Ectodermal cell (in vitro differentiated cells): ENCODE results near the gene RBCK1.
"Not testable (repeated sequence)": the region's sequence is repeated elsewhere in the genome, so short reads cannot be mapped to it uniquely, and the experiment has no call there.

Experiments used
- H3K27ac ChIP-seq: 2 replicates; pipeline ENCODE4 v1.7.0; 2013; ENCODE audit warnings: mild to moderate bottlenecking, low read depth, low read length; ENCODE audit not compliant: insufficient read depth, poor library complexity, severe bottlenecking
- H3K27me3 ChIP-seq: 2 replicates; pipeline ENCODE4 v1.7.0; 2013; ENCODE audit warnings: mild to moderate bottlenecking, low read length; ENCODE audit not compliant: insufficient read depth, control insufficient read depth, poor library complexity, severe bottlenecking
- H3K36me3 ChIP-seq: one replicate; pipeline ENCODE4 v1.7.0; 2013; ENCODE audit warnings: low read length; ENCODE audit not compliant: control insufficient read depth, insufficient read depth
- H3K4me1 ChIP-seq: one replicate; pipeline ENCODE4 v1.7.0; 2013; ENCODE audit warnings: low read length; ENCODE audit not compliant: control insufficient read depth, insufficient read depth
- H3K4me3 ChIP-seq: 2 replicates; pipeline ENCODE4 v1.7.0; 2013; ENCODE audit warnings: low read depth, low read length, control low read depth; ENCODE audit not compliant: insufficient read depth
- H3K9me3 ChIP-seq: 2 replicates; pipeline ENCODE4 v1.7.0; 2013; ENCODE audit warnings: mild to moderate bottlenecking, low read length, moderate library complexity; ENCODE audit not compliant: control insufficient read depth
- WGBS, 2 experiments: methylation state at CpG; one replicate each; pipeline ENCODE4 v1.1.7; 2013; ENCODE audit warnings: missing lambda C conversion rate in 2 of 2; 5-methylcytosine and 5-hydroxymethylcytosine counted together

The RBCK1 gene

DNA sequence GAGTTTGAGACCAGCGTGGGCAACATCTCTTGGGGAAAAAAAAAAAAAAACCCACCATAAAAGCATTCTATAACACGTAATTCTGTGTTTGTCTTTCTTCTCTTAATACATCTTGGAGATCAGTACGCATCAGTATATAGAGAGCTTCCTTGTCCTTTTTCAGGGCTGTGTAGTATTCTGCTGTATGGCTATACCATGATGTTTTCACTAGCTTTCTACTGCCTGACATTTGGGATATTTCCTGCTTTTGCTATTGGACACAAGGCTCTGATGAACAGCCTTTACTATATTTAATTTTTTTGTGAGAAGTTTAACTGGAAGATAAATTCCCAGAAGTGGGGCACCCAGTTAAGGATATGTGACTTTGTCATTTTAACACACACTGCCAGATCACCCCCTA is 20.6 kb upstream of the RBCK1 start:
- Histone ChIP-seq H3K27ac (no peak overlapping the region), H3K27me3 (peaks cover 10% of the 10 kb centered on the region), H3K36me3 (no peaks in the 10 kb centered on the region), H3K9me3 (no peaks in the 10 kb centered on the region), H3K4me3 (no peak overlapping the region), H3K4me1 (no peaks in the 10 kb centered on the region)
- WGBS, 2 experiments = 82 to 89% methylated on average over 3 of the region's 3 CpGs

DNA sequence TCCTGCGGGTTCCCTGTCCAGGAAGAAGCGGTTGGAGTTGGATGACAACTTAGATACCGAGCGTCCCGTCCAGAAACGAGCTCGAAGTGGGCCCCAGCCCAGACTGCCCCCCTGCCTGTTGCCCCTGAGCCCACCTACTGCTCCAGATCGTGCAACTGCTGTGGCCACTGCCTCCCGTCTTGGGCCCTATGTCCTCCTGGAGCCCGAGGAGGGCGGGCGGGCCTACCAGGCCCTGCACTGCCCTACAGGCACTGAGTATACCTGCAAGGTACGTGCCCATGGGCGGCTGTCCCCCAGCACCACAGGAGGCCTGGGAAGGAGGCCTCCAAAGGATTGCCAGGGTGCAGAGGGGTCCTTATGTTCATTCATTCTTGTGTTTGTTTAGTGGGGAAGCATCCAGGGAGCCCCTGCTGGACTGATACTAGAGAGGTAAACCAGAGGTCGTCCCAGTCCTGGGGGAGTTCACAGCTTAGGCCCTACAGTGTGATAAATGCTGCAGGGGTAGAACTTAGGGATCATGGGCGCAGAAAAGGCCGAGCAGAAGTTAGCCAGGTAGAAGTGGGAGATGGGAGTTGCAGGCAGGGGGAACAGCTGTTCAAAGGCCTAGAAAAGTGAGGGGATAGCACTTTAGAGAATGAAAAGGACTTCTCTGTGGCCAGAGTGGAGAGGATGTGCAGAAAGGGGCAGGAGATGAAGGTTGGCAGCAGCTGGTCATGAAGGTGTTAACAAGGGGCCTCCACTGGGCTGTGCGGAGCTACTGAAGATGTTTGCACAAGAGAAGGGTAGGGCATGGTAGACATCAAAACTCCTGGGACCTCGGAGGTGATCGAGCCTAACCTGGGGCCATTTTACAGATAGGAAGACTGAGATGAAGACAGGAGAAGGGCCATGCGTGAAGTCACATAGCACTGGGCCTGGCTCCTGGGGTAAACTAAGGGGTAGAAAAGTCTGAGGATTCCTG is 19.8 kb upstream of the RBCK1 start:
- Histone ChIP-seq H3K27ac (no peak overlapping the region), H3K4me3 (no peak overlapping the region), H3K9me3 (no peaks in the 10 kb centered on the region), H3K36me3 (no peaks in the 10 kb centered on the region), H3K27me3 (peaks cover 2% of the 10 kb centered on the region), H3K4me1 (no peaks in the 10 kb centered on the region)
- 93% methylated on average over 21 of the region's 21 CpGs for WGBS, 2 experiments

- Histone ChIP-seq H3K9me3 (no peaks in the 10 kb centered on the region), H3K27me3 (no peaks in the 10 kb centered on the region), H3K4me1 (no peaks in the 10 kb centered on the region), H3K4me3 (no peak overlapping the region), H3K36me3 (no peaks in the 10 kb centered on the region), H3K27ac (no peak overlapping the region)
- 94% methylated on average over 6 of the region's 6 CpGs for WGBS, 2 experiments
Measured at GRCh38 chr20:389220-389619, 18.9 kb upstream of the RBCK1 start.

- WGBS, 2 experiments = 95% methylated on average over 29 of the region's 29 CpGs
- Histone ChIP-seq H3K36me3 (no peaks in the 10 kb centered on the region), H3K27me3 (no peaks in the 10 kb centered on the region), H3K4me1 (no peaks in the 10 kb centered on the region), H3K27ac (no peak overlapping the region), H3K9me3 (no peaks in the 10 kb centered on the region), H3K4me3 (no peak overlapping the region)
Measured at GRCh38 chr20:391041-391711, 16.9 kb upstream of the RBCK1 start.

DNA sequence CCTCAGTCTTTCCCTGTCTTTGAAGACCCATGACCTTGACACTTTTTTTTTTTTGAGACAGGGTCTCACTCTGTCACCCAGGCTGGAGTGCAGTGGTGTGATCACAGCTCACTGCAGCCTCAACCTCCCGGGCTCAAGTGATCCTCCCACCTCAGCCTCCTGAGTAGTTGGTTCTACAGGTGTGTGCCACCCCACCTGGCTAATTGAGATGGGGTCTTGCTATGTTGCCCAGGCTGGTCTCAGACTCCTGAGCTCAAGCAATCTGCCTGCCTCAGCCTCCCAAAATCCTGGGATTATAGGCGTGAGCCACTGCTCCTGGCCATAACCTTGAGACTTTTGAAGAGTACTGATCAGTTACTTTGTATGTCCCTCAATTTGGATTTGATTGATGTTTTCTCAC is 14.8 kb upstream of the RBCK1 start:
- H3K4me3 ChIP-seq, H3K27ac ChIP-seq, H3K9me3 ChIP-seq, H3K4me1 ChIP-seq, H3K27me3 ChIP-seq, H3K36me3 ChIP-seq: not testable (repeated sequence)
- WGBS, 2 experiments = 86 to 93% methylated on average over 2 of the region's 2 CpGs

DNA sequence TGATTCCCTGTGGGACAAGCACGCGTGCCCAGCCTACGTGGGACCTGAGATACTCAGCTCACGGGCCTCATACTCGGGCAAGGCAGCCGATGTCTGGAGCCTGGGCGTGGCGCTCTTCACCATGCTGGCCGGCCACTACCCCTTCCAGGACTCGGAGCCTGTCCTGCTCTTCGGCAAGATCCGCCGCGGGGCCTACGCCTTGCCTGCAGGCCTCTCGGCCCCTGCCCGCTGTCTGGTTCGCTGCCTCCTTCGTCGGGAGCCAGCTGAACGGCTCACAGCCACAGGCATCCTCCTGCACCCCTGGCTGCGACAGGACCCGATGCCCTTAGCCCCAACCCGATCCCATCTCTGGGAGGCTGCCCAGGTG is 11.9 kb upstream of the RBCK1 start:
- no peaks in the 10 kb centered on the region for H3K9me3 ChIP-seq
- no peaks in the 10 kb centered on the region for H3K27me3 ChIP-seq
- H3K4me1 ChIP-seq = no peaks in the 10 kb centered on the region
- H3K36me3 ChIP-seq = no peaks in the 10 kb centered on the region
- H3K4me3 ChIP-seq = no peak overlapping the region
- 95% methylated on average over 24 of the region's 24 CpGs for WGBS, 2 experiments
- no peak overlapping the region for H3K27ac ChIP-seq

GRCh38 chr20:396619-397431 is 11.3 kb upstream of the RBCK1 start:
- Histone ChIP-seq H3K4me1 (no peaks in the 10 kb centered on the region), H3K9me3 (no peaks in the 10 kb centered on the region), H3K36me3 (no peaks in the 10 kb centered on the region), H3K27ac (no peak overlapping the region), H3K4me3 (no peak overlapping the region), H3K27me3 (no peaks in the 10 kb centered on the region)
- 93 to 94% methylated on average over 4 of the region's 4 CpGs for WGBS, 2 experiments

DNA sequence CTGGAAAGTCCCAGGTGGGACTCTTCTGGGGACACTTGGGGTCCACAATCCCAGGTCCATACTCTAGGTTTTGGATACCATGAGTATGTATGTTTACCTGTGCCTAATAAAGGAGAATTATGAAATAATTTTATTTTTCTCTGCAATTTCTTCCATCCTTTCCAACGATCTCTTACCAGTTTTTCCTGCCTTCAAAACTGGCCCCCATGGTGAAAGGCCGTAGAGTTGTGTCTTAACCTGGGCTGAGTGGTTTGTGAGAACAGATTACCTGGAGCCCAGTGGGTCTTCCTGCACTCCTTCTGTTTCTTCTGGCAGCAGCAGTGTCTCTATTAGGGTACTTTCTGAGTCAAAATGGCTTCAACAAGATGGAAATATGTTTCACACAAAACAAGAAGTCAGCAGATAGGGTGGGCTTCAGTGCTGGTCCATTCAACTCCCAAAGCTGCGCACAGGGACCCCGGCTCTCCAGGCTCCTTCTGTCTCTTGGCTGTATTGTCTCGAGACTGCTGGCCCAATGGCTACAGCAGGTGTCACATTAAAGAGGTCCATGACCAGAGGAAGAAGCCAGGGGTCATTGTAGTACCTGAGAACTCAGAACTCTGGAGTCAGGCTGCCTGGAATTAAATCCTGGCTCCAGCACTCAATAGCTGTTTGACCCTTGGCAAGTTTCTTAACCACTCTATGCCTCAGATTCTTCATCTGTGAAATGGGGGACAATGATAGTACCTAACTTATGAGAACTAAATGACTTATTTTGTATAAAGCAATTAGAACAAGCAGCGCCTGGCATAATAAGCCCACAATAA is 10.5 kb upstream of the RBCK1 start:
- 91 to 94% methylated on average over 6 of the region's 6 CpGs for WGBS, 2 experiments
- H3K36me3 ChIP-seq = no peaks in the 10 kb centered on the region
- H3K27me3 ChIP-seq = no peaks in the 10 kb centered on the region

DNA sequence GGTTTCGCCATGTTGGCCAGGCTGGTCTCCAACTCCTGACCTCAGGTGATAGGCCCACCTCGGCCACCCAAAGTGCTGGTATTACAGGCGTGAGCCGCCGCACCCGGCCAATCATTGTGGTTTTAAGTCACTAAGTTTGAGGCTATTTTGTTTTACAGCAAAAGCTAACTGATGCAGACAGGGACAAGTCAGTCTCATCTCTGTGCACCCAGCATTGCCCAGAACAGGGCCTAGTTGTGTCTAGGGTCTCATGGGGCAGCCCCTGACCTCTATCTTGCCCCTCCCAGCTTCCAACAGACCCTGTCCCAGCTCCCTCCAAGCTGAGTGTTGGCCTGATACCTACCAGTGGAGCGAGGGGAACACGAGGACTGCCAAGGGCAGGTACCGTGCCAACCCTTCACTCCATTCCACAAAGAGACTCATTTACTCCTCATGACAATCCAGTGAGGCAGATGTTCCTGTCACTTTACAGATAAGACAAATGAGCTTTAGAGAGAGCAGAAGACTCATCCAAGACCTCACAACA is 8.9 kb upstream of the RBCK1 start:
- WGBS, 2 experiments = 92 to 93% methylated on average over 9 of the region's 9 CpGs
- H3K27ac ChIP-seq = no peak overlapping the region

More for the DNA sequence above, 10.5 kb upstream of the RBCK1 start:
- H3K4me1 ChIP-seq = no peaks in the 10 kb centered on the region
- no peaks in the 10 kb centered on the region for H3K9me3 ChIP-seq
- no peak overlapping the region for H3K4me3 ChIP-seq
- H3K27ac ChIP-seq = no peak overlapping the region

More for the DNA sequence above, 8.9 kb upstream of the RBCK1 start:
- Histone ChIP-seq H3K9me3 (no peaks in the 10 kb centered on the region), H3K4me3 (no peak overlapping the region), H3K27me3 (no peaks in the 10 kb centered on the region), H3K4me1 (no peaks in the 10 kb centered on the region), H3K36me3 (no peaks in the 10 kb centered on the region)
